ENCODE data around the gene TRANK1. TPM values are rescaled to one million over a fixed set of nuclear protein-coding genes. Genes with fewer than 3 reads are reported as not detected.

Gene TRANK1
- total RNA-seq, 2 donors from 2014 or later = 9.0 to 20.1 TPM

- 94 to 97% methylated on average over 4 to 5 of the region's 5 CpGs for WGBS, 2 experiments (ENCODE audit: insufficient coverage in 1 of 2, insufficient read length in 1 of 2)
- DNase-seq = no peak
- no peak overlapping the region for H3K9ac ChIP-seq (ENCODE audit: extremely low read depth, low read length, poor library complexity, severe bottlenecking)
- no peak for TF ChIP-seq CTCF (conservative IDR thresholded peaks at IDR 0.05)
- peaks cover 26% of the 10 kb centered on the region for H3K9me3 ChIP-seq (ENCODE audit: control insufficient read depth, low read length)
- no peak overlapping the region for H3K4me3 ChIP-seq (ENCODE audit: low read length)
- no peaks in the 10 kb centered on the region for H3K4me1 ChIP-seq (ENCODE audit: control insufficient read depth, insufficient read depth, low read length)
- Mint-ChIP-seq H3K27me3 (ENCODE audit: insufficient read depth) (no peaks in the 10 kb centered on the region), H3K9me3 (peaks cover 21% of the 10 kb centered on the region), H3K36me3 (ENCODE audit: low read depth) (peaks cover 20% of the 10 kb centered on the region), H3K4me3 (no peak overlapping the region), H3K27ac (no peak overlapping the region), H3K4me1 (peaks cover 13% of the 10 kb centered on the region)
- H3K27me3 ChIP-seq (ENCODE audit: control insufficient read depth, insufficient read depth, low read length, poor library complexity, severe bottlenecking) = no peaks in the 10 kb centered on the region
- no peaks in the 10 kb centered on the region for H3K36me3 ChIP-seq (ENCODE audit: control insufficient read depth, insufficient read depth, low read length)
- H3K27ac ChIP-seq (ENCODE audit: low read depth, low read length) = no peak overlapping the region
Observed at GRCh38 chr3:36840453-36840921, 104.4 kb downstream of the TRANK1 start.

GRCh38 chr3:36837089-36837488 is 107.8 kb downstream of the TRANK1 start:
- WGBS, 2 experiments (ENCODE audit: insufficient coverage in 1 of 2, insufficient read length in 1 of 2) = 54 to 58% methylated on average over 2 to 3 of the region's 3 CpGs
- H3K36me3 ChIP-seq (ENCODE audit: control insufficient read depth, insufficient read depth, low read length) = no peaks in the 10 kb centered on the region
- H3K9ac ChIP-seq (ENCODE audit: extremely low read depth, low read length, poor library complexity, severe bottlenecking) = no peak overlapping the region
- H3K9me3 ChIP-seq (ENCODE audit: control insufficient read depth, low read length) = peaks cover 18% of the 10 kb centered on the region
- H3K4me3 Mint-ChIP-seq = no peak overlapping the region
- no peaks in the 10 kb centered on the region for H3K27me3 Mint-ChIP-seq (ENCODE audit: insufficient read depth)
- peaks cover 3% of the 10 kb centered on the region for H3K4me1 Mint-ChIP-seq
- H3K4me1 ChIP-seq (ENCODE audit: control insufficient read depth, insufficient read depth, low read length) = no peaks in the 10 kb centered on the region
- no peak overlapping the region for H3K4me3 ChIP-seq (ENCODE audit: low read length)
- H3K9me3 Mint-ChIP-seq = peaks cover 16% of the 10 kb centered on the region
- TF ChIP-seq CTCF (conservative IDR thresholded peaks at IDR 0.05) = peak; percentile 76
- no peak overlapping the region for H3K27ac Mint-ChIP-seq
- H3K27me3 ChIP-seq (ENCODE audit: control insufficient read depth, insufficient read depth, low read length, poor library complexity, severe bottlenecking) = no peaks in the 10 kb centered on the region
- H3K36me3 Mint-ChIP-seq (ENCODE audit: low read depth) = peaks cover 14% of the 10 kb centered on the region
- DNase-seq = no peak
- no peak overlapping the region for H3K27ac ChIP-seq (ENCODE audit: low read depth, low read length)

GRCh38 chr3:36833160-36833814 is 111.6 kb downstream of the TRANK1 start:
- Mint-ChIP-seq H3K4me3 (no peak overlapping the region), H3K9me3 (no peaks in the 10 kb centered on the region), H3K27ac (no peak overlapping the region), H3K27me3 (ENCODE audit: insufficient read depth) (no peaks in the 10 kb centered on the region), H3K4me1 (peaks cover 3% of the 10 kb centered on the region), H3K36me3 (ENCODE audit: low read depth) (no peaks in the 10 kb centered on the region)
- no peaks in the 10 kb centered on the region for H3K4me1 ChIP-seq (ENCODE audit: control insufficient read depth, insufficient read depth, low read length)
- H3K4me3 ChIP-seq (ENCODE audit: low read length) = no peak overlapping the region
- H3K27me3 ChIP-seq (ENCODE audit: control insufficient read depth, insufficient read depth, low read length, poor library complexity, severe bottlenecking) = no peaks in the 10 kb centered on the region
- H3K36me3 ChIP-seq (ENCODE audit: control insufficient read depth, insufficient read depth, low read length) = no peaks in the 10 kb centered on the region
- H3K27ac ChIP-seq (ENCODE audit: low read depth, low read length) = no peak overlapping the region
- DNase-seq = peak; percentile 52
- peak; percentile 52 for TF ChIP-seq CTCF (conservative IDR thresholded peaks at IDR 0.05)
- H3K9ac ChIP-seq (ENCODE audit: extremely low read depth, low read length, poor library complexity, severe bottlenecking) = no peak overlapping the region
- no peaks in the 10 kb centered on the region for H3K9me3 ChIP-seq (ENCODE audit: control insufficient read depth, low read length)
- 93 to 99% methylated on average over 7 to 10 of the region's 10 CpGs for WGBS, 2 experiments (ENCODE audit: insufficient coverage in 1 of 2, insufficient read length in 1 of 2)
